ENCODE measurements around the gene ITM2B. TPM values are rescaled to one million over a fixed set of nuclear protein-coding genes. Genes with fewer than 3 reads are reported as not detected.

ITM2B gene
- total RNA-seq, 1 donor from 2014 or later: 99.5 TPM

DNA sequence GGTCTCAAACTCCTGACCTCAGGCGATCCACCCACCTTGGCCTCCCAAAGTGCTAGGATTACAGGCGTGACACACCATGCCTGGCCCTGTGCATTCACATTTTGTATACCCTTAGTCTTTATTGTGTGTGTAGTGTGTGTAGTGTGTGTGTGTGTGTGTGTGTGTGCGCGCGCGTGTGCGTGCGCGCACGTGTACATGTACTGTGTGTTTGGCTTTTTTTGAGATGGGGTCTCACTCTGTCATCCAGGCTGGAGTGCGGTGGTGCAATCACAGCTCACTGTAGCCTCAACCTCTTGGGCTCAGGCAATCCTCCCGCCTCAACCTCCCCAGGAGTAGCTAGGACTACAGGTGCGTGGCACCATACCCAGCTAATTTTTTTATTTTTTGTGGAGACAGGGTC lies 22.1 kb downstream of the ITM2B start:
- DNase-seq (ENCODE audit: low spot score in 2 of 2) (no peak), FAIRE-seq (no peak)

DNA sequence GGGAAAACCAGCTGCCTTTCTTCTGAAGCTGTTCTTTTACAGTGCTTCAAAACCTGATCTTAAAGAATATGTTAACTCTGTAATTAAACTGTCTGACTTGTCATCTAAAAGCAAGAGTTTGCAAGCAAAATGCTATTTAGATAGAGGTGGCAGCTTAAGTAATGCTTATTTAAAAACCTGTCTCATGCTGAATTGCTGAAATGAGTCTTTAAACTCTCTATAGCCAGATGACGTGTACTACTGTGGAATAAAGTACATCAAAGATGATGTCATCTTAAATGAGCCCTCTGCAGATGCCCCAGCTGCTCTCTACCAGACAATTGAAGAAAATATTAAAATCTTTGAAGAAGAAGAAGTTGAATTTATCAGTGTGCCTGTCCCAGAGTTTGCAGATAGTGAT lies 22.9 kb downstream of the ITM2B start:
- no peak for FAIRE-seq
- DNase-seq (ENCODE audit: low spot score in 2 of 2): no peak

DNA sequence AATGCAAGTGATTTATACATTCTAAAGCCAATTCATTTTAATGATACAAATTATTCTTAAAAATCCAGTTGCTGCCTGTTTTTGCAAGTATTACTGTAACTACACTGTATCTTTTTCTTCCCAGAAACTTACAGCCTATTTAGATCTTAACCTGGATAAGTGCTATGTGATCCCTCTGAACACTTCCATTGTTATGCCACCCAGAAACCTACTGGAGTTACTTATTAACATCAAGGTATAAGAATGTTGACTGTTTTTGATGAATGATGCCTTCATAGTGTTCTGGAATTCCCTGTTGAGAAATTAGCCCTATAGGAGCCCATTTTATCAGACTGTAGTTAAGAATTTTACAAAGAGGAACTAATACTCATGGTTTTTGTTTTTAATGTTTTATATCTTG lies 25.0 kb downstream of the ITM2B start:
- no peak for DNase-seq (ENCODE audit: low spot score in 2 of 2)
- no peak for FAIRE-seq

DNA sequence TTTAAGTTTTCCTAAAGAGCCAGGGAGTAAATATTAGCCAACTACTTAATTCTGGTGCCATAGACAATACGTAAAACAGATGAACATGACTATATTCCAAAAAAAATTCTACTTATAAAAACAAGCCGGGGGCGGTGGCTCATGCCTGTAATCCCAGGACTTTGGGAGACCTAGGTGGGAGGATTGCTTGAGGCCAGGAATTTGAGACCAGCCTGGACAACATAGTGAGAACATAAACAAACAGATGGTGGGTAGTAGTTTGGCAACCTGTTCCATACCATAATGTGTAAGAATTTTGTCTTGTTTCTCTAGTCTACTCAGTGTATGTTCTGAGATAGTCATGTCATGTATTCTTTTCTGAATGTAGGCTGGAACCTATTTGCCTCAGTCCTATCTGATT lies 25.4 kb downstream of the ITM2B start:
- FAIRE-seq: no peak

DNA sequence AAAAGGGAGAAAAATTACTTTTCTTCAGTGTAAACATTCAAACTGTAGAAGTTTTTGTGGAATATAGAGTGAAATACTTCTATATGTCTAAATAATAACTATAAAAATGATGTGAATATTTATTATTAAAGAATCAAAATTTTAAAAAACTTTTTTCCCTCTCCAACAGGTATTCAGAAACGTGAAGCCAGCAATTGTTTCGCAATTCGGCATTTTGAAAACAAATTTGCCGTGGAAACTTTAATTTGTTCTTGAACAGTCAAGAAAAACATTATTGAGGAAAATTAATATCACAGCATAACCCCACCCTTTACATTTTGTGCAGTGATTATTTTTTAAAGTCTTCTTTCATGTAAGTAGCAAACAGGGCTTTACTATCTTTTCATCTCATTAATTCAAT lies 28.0 kb downstream of the ITM2B start:
- FAIRE-seq: no peak

More for the DNA sequence above, 25.4 kb downstream of the ITM2B start:
- DNase-seq (ENCODE audit: low spot score in 2 of 2): no peak

DNA sequence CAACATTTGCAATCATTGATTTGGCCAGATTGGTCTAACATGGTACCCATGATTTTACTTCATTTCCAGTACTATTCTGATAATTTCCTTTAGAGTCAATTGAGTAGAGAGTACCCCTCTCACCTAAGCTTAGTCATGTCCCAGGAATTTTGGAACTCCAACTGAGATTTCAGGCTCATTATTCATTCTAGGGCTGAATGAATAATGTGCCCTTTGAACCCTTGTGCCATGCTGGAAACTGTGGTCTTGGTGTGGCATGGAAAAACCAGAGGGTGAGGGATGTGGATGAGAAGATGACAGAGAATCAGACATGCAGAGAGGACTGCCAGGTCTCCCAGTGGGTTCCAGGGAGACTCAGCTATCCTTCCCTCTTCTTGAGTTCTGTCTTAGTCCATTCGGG lies 30.2 kb downstream of the ITM2B start:
- DNase-seq (ENCODE audit: low spot score in 2 of 2) (no peak), FAIRE-seq (no peak)

More for the DNA sequence above, 28.0 kb downstream of the ITM2B start:
- DNase-seq (ENCODE audit: low spot score in 2 of 2): no peak

DNA sequence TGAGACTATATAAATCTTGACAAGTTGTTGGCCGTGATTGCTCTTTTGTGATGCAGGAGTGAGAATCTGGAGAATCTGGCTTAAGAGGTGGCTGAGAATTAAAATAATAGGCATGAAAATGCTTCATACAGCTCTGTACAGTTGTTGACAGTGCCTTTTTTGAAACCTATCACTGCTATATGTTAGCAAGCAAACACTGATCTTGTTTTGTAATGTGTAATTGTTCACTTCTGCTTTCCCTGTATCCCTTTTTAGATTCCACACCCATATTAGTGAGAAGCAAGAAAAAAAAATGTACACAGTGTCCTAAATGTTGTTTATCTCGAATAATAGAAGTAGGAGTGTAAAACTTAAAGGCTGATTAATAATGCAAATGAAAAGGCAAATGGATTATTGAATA lies 31.1 kb downstream of the ITM2B start:
- no peak for FAIRE-seq
- DNase-seq (ENCODE audit: low spot score in 2 of 2): no peak

DNA sequence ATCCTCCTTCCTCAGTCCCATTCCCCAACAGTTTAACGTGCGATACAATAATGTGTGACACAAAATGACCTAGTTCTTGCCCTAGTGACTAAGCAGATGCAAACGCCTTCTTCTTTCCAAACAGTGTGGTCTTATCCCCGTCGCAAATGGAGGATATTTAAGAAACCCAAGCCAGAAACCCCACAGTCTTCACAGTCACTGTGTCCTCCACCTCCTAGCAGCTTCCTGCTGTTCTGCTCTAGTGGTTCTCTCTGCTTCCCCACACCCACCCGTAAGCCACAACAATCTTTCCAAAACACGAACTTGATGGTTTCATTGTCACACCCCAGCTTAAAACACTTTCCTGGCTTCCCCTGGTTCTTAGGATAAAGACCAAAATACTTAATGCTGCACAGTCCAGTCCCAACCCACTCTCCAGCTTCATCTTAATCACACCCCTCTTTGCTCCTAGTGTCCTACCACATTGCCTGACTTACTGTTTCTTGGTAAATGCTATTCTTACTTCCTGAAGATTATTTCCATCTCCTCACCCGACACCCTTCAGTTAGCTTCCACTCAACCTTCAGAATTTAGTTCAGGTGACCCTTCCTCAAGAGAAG lies 32.3 kb downstream of the ITM2B start:
- no peak for DNase-seq (ENCODE audit: low spot score in 2 of 2)
- FAIRE-seq: no peak

DNA sequence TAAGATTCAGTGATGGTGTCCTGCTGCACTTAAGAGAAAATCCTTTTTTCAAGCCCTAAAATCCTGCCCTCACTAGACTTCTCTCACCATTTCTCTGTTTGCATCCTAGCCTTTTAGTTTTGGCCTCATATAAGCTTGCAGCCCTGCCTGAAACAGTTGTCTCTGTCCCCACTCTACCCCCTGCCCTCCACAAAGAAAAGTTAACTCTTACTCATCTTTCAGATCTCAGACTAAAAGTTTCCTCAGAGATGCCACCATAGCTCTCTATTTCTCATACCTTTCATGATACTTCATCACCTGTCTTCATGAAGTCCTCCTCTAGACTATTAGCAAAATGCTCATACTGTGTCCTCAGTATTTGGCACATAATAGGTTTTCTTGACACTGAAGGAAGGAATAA lies 33.1 kb downstream of the ITM2B start:
- FAIRE-seq (no peak), DNase-seq (ENCODE audit: low spot score in 2 of 2) (no peak)

DNA sequence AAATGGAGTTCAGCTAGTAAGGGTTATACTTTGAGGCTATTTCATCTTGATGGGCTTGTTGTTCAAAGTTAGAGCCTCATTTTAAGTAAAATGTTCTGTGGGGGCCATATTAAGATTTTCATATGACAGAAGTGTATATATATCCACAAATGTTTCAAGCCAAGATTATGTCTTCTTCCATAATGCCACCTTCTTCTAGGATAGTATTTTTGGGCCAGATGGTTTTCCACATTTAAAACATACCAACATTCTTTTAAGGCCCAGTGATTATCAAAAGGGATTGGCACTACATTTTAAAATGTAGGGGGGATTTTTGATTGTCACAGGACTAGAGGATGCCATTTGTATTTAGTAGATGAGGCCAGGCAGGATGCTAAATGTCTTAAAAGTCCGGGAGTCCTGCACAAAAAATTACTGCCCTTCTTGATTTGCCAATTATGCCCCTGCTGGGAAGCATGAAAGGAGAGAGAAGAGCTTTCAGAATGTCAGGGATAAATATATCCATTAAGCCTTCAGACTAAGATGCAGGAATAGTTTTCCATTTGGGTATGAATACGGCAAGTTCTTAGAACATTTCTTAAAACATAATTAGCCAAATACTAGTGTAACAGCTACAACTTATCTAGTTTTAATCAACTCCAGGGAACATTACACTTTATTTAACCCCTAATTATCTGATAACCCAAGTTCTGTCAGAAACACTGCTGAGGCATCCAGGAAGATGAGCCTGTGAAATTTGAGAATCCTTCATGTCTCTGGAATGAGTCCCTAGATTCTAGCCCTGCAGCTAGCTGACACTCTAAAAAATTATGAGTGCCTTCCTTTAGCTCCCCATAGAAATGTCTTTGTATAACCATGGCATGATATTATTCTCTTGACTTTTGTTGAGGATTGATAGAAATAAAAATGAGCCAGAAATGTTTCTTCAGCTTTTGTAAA lies 34.0 kb downstream of the ITM2B start:
- FAIRE-seq (no peak), DNase-seq (ENCODE audit: low spot score in 2 of 2) (no peak)

DNA sequence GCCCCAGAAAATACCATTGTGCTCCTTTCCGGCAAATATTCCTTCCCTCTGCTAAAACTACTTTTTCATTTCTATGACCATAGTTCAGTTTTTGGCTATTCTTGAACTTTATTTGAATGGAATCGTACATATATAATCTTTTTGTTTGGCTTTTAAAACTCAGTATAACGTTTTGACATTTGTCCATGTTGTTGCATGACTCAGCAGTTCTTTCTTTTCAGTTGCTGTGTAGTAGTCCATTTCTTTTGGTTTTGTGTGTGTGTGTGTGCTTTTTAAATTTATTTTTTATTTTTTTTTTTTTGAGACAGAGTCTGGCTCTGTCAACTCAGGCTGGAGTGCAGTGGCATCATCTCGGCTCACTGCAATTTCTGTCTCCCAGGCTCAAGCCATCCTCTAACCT lies 35.0 kb downstream of the ITM2B start:
- no peak for DNase-seq (ENCODE audit: low spot score in 2 of 2)
- FAIRE-seq: no peak

DNA sequence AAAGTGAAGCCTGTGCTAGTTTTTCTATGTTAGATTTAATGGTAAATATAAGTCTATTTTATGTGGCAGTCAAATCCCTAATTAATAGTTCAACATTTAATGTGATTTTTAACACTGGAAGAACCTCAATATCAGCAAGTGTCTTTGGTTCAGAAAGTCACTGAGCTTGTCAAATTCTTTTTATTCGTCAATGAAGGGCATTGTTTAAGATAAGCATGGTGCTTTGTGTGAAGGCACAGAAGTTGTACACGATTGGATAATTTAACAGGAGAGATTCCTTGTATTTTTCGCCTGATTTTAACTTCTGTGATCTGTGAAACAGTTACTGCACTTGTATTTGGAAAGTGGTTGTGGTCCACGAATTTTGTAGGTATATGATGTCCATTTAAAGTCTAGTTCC lies 40.3 kb downstream of the ITM2B start:
- FAIRE-seq (no peak), DNase-seq (ENCODE audit: low spot score in 2 of 2) (no peak)

DNA sequence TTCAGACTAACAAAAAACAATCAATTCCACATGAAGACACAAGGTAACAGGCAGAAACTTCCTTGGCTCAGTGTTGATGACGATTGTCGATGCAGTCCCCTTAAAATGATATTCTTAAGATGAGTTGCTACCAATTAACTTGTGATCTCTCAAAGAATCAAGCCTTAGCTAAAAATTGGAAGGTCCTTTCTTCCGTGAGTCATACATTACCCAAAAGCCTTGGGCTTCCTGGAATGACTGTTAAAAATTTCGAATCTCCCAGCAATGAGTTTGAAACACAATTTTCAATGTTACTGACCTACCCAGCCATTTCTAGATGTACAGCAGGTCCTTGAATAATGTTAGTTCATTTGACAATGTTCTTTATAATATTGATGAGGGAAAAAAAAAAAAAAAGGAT lies 42.5 kb downstream of the ITM2B start:
- FAIRE-seq (no peak), DNase-seq (ENCODE audit: low spot score in 2 of 2) (no peak)

DNA sequence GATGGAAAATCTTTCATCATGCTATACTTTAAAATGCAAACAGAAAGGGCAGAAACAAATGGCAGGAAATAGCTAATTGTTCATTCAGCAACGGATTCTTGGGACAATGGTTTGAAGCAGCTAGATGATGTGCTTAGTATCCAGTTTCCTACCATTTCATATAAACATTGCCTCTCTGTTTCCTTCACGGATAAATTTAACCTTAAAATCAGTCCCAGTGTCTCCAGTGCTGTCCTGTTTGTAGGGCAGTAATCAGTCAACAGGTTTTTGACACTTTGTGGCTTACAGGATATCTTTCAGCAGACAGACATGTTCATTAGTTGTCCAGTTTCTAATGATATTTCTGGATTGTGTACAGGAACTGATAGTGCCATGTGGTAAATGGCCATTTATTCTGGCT lies 45.8 kb downstream of the ITM2B start:
- DNase-seq (ENCODE audit: low spot score in 2 of 2) (no peak), FAIRE-seq (no peak)

DNA sequence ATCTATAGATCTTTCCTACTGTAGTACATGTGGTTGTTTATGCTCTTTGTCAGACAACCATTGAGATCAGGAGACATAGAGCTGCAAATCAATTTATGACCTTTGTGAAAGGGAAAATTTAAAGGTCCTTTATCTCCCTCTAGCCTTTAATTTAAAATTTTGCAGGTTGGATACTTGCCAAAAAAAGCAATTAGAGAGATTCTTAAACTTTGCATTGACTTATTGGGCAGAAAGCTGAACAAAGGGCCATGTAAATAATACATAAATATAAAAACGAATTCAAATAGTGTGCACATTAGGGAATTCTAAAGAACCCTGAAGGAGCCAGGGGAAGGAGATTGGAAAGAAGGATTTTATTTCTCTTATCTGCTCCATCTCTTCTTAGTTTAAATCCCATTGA lies 48.5 kb downstream of the ITM2B start:
- FAIRE-seq (no peak), DNase-seq (ENCODE audit: low spot score in 2 of 2) (no peak)

DNA sequence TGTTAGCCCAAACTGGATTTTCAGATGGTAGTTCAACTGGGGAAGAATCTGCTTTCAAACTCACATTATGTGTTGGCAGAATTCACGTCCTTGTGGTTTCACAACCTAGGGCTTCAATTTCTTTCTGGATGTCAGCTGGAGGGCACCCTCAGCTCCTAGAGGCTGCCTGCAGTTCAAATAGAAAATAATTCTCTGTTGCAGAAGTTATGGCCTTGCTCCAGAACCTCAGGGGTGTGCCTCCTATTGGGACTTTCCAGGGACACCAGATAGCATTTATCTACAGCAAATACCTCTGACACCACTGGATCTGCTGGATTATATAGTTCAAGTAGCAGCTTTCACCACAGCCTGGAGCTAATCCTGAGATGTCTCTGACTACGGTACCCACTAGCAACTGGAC lies 58.7 kb downstream of the ITM2B start:
- DNase-seq (ENCODE audit: low spot score in 2 of 2) (no peak), FAIRE-seq (no peak)

DNA sequence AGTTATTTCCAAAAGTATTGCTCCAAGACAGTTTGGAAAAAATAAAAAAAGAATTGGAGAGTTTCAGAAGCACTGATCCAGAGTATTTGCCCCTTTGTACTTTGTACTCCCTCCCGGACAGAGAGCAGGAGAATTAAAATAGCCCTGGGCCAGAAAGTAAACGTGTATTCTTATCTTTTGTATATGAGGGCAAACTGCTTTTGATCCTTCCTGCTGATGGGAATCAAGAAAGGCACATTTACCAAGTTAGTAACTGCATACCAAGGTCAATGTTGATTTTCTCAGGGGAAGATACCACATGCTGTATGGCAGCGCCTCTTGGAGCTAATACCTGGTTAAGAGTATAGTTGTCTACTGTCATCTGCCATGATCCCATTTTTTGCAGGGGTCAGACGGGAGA lies 59.6 kb downstream of the ITM2B start:
- DNase-seq (ENCODE audit: low spot score in 2 of 2) (no peak), FAIRE-seq (no peak)

DNA sequence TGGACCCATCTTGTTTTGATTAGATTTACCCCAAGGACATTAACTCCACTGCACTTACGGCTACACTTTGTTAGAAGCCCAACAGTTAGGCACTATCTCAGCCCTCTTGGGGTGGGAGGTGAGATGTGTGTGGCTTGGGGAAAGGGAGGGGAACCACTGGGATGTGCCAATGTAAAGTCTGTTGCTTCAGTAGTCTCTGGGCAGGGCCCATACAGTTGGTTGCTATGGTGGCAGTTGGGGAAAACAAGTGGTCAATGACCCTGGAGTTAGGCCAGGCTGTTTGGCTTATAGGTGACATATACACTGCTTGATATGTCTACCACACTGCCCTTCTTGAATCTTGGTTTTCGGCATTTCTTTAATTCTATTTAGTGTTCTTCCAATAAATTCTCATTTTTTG lies 61.6 kb downstream of the ITM2B start:
- no peak for DNase-seq (ENCODE audit: low spot score in 2 of 2)
- no peak for FAIRE-seq

DNA sequence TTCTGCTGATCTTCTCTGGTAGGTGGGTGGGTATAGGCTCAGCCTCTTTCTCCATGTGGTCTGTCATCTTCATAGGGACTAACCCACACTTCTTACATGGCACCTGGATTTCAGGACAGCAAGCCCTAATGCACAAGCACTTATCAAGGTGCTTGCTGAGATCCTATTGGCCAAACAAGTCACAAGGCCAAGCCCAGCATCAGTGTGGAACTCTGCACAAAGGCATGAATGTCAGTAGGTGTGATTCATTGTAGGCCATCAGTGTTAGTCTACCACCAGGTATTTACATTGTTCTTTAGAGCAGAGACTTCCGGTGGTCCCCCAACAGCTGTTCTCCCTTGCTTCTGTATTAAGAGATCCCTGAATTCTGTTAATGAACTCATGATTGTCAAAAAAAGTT lies 62.3 kb downstream of the ITM2B start:
- no peak for DNase-seq (ENCODE audit: low spot score in 2 of 2)
- no peak for FAIRE-seq

DNA sequence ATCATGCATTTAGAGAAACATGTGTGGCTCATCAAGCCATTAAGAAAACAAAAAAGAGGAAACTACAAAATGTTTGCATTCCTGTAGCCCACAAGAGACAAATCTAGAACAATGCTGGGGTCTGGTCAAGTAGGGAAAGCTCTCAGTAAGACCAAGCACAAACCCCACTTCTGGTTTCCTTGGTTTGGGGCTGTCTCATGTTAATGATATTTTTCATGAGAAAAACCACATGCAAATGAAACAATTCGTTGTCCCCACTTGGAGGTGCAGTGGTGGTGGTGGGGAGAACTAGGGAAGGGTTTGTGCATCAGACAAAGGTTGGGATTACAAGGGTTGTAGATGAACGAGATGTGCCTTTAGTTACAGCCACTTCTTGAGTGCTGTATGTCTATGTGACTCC lies 63.5 kb downstream of the ITM2B start:
- FAIRE-seq: no peak
- DNase-seq (ENCODE audit: low spot score in 2 of 2): no peak

DNA sequence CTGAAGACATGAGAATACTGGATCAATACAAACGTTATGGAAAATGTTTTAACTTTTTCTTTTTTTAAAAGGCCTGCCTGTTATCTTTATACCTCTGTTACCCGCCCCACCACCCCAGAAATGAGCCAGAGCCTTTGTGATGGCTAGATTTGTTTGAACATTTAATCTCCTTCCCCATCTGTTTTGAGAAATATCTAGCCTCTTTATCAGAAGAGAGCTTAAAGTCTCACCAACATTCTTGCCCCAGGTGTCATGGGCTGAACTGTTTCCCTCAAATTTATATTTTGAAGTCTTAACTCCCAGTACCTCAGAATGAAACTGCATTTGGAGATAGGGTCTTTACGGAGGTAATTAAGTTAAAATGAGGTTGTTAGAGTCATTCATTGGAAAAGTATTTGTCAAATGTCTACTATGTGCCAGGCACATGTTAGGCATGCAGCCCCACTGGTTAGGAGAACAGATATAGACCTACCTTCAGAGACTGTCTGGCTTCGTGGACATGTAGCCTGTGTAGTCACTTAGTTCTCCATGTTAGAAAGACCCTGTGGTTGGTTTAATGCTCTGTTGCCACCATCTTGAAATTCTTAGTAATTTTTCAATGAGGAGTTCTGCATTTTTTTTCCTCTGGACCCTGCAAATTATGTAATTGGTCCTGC lies 64.3 kb downstream of the ITM2B start:
- FAIRE-seq (no peak), DNase-seq (ENCODE audit: low spot score in 2 of 2) (no peak)

DNA sequence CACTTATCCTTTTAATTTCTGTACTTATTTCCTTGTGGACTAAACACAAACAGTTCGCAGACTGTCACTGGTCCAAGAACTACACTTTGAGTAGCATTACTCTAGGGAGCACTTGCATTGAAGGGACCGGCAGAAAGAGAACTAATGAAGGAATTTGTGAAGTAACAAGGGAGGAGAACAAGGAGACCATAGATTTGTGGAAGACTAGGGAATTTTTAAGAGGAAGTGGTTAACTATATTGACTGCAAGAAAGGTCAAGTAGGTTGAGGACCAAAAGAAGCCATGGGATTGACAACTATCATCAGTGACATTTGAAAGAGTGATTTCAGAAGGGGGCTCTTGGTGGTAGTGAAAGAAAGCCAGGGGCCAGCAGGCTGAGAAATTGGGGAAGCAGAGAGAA lies 66.6 kb downstream of the ITM2B start:
- DNase-seq (ENCODE audit: low spot score in 2 of 2) (no peak), FAIRE-seq (no peak)

Measured in frontal cortex (tissue), 4 donors.